Mucosa of rectum (tissue), 2 donors: Measurements from ENCODE around the gene TMEM26.
"Not testable (repeated sequence)": the region's sequence is repeated elsewhere in the genome, so short reads cannot be mapped to it uniquely, and the experiment has no call there.

Source experiments
- H3K27ac ChIP-seq, 2 donors: one replicate each; pipeline ENCODE4 v1.7.0; 2013; ENCODE audit warnings: inconsistent platforms in 2 of 2, low read depth in 2 of 2, low read length in 2 of 2
- H3K27me3 ChIP-seq, 2 donors: one replicate each; pipeline ENCODE4 v1.7.0; 2013; ENCODE audit warnings: low read length in 2 of 2; ENCODE audit not compliant: control insufficient read depth in 2 of 2, insufficient read depth in 2 of 2
- H3K36me3 ChIP-seq, 2 donors: one replicate each; pipeline ENCODE4 v1.7.0; 2013; ENCODE audit warnings: low read length in 2 of 2; ENCODE audit not compliant: control insufficient read depth in 2 of 2, insufficient read depth in 2 of 2
- H3K4me1 ChIP-seq, 2 donors: one replicate each; pipeline ENCODE4 v1.7.0; 2013; ENCODE audit warnings: low read length in 2 of 2, mild to moderate bottlenecking in 1 of 2; ENCODE audit not compliant: control insufficient read depth in 2 of 2, insufficient read depth in 2 of 2
- H3K4me3 ChIP-seq, 2 donors: one replicate each; pipeline ENCODE4 v1.7.0; 2013; ENCODE audit warnings: low read length in 2 of 2
- H3K9ac ChIP-seq, 2 donors: one replicate each; pipeline ENCODE4 v1.7.0; 2013; ENCODE audit warnings: low read length in 2 of 2, low read depth in 1 of 2, mild to moderate bottlenecking in 1 of 2
- H3K9me3 ChIP-seq, 2 donors: one replicate each; pipeline ENCODE4 v1.7.0; 2013; ENCODE audit warnings: low read length in 2 of 2; ENCODE audit not compliant: control insufficient read depth in 2 of 2
- donor health status: healthy.
- donor health status: Normal muscosa, but diverticular disease.

The TMEM26 gene

DNA sequence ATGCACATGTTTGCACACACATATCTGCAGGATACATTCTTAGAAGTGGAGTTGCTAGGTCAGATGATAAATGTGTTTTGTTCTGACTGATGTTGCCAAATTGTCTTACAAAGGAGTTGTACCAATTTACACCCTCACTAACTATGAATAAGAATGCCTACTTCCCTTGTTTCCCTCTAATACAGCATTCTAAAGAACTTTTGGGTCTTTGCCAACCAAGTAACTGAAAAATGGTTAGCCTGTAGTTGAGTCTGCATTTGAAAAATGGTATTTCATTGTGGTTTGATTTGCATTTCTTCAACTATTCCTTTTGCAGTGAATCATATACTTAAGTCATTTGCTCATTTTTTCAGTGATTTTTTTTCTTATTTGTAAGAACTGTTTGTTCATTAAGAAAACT, 48.4 kb downstream of the TMEM26 start:
- Histone ChIP-seq H3K27me3 (no peaks in the 10 kb centered on the region), H3K4me1 (no peaks in the 10 kb centered on the region), H3K9me3 (no peaks in the 10 kb centered on the region), H3K36me3 (no peaks in the 10 kb centered on the region), H3K27ac (no peak overlapping the region), H3K4me3 (no peak overlapping the region), H3K9ac (no peak overlapping the region)

DNA sequence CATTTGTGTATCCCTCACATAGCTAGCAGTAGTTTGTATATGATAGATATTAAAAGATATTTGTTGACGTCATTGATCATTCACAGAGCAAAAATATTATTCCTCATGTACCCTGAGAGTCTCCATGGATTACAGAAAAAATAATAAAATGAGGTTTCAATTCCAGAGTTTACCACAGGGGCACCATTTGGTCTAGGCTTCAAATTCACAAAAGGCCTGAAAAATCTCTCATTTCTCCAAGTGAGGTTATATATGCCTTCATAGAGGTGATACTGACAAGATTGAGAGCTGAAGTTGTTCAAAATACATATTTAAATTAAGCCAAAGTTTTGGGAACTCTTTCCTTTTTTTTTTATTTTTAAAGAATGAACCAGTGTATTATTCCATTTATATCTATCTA, 52.7 kb downstream of the TMEM26 start:
- no peaks in the 10 kb centered on the region for H3K4me1 ChIP-seq
- no peak overlapping the region for H3K9ac ChIP-seq
- no peak overlapping the region for H3K4me3 ChIP-seq

DNA sequence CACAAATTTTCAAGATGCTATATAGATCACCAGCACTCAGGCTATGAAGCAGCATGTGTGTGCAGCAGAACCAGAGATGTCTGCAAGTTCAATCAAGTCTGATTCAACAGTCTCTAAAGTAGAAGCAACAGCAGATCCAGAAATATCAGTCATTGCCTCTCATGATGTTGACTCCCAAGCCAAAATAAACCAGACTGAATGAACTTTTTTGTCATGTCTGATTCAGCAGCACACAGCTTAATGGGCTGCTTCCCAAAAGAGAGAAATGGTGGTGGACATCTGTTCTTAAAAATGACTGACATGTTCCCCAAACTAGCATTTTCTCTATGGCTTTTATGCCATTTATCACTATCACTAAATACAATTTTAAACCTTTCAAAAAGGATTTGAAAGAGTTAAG, 53.8 kb downstream of the TMEM26 start:
- Histone ChIP-seq H3K4me1 (no peaks in the 10 kb centered on the region), H3K9me3 (no peaks in the 10 kb centered on the region), H3K4me3 (no peak overlapping the region), H3K27me3 (no peaks in the 10 kb centered on the region), H3K9ac (no peak overlapping the region), H3K36me3 (no peaks in the 10 kb centered on the region), H3K27ac (no peak overlapping the region)

More for the DNA sequence above, 52.7 kb downstream of the TMEM26 start:
- no peaks in the 10 kb centered on the region for H3K36me3 ChIP-seq
- no peak overlapping the region for H3K27ac ChIP-seq
- no peaks in the 10 kb centered on the region for H3K9me3 ChIP-seq
- H3K27me3 ChIP-seq: no peaks in the 10 kb centered on the region

DNA sequence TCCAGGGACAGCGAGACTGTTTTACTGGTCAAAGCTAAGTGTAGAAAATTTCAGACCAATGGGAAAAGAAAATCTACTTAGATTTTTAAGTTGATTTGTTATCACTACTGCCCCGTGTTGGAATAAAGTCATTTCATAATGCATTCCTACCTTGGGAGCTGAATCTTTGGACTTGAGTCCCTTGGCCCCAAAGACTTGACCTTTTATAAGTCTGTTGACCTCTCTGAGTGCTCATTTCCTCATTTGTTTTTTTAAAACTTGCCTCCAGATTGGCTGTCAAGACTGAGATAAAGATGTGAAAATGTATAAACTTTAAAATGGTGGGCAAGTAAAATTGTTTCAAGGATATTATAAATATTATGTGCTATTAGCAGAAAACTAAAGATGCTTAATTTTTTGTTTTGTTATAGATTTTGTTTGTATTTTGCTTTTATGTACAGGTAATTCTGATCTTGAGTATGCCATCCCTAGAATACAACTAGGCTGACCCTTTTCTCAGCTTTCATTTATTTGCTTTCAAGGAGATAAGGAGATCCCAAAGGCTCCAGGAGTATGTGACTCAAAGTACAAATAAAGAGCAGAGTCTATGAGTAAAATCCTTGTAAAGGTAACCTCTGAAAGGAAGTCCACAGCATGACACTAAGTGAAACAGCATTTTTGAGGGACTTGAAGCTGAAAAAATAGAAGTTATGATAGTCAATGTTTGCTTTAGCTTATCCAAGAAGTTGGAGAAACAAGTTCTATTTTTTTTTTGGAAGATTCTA, 54.6 kb downstream of the TMEM26 start:
- H3K9ac ChIP-seq: no peak overlapping the region
- H3K27me3 ChIP-seq: no peaks in the 10 kb centered on the region
- H3K4me3 ChIP-seq: no peak overlapping the region
- H3K27ac ChIP-seq: peak overlapping the region in 1 of 2 donors; percentile 29
- H3K36me3 ChIP-seq: no peaks in the 10 kb centered on the region
- H3K4me1 ChIP-seq: no peaks in the 10 kb centered on the region
- no peaks in the 10 kb centered on the region for H3K9me3 ChIP-seq

DNA sequence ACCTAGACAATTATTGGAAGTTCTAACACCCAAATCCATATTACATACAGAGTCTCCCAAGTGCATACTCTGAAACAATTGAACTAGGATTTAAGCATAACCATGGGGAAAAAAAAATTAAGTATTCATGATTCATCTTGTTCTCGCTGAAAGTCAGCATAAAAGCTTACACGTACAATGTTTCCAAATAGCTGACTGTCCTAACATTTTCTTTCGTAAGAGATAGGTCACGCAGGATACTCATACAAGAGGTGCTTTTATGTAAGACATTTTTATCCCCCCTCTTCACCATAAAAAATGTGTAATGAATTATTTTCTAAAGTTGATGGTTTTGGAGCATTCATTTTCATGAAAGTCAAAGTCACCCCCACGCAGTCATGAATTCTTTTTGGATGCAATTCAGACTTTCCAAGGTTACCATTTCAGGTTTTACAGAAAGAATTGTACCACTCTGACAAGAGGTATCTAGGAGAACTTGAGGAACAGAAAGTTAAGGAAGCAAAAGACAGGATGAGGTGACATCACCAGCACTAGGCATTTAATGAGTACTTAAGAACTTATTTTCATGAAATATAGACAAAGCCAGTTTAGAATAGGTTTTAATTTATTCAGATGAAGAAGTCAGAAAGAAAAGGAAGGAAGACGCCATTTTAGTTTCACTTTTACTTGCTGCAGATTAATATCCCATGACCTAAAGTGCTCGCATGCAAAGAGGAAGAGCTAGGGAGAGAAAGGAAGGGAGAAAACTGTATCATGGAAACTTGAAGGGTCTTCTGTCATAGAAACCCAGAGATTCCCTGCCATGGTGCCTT, 55.8 kb downstream of the TMEM26 start:
- Histone ChIP-seq H3K4me1 (no peaks in the 10 kb centered on the region), H3K27ac (peak overlapping the region; percentile 29 to 38), H3K4me3 (peak overlapping the region; percentile 51 to 56), H3K36me3 (no peaks in the 10 kb centered on the region), H3K9me3 (no peaks in the 10 kb centered on the region), H3K9ac (no peak overlapping the region), H3K27me3 (no peaks in the 10 kb centered on the region)

DNA sequence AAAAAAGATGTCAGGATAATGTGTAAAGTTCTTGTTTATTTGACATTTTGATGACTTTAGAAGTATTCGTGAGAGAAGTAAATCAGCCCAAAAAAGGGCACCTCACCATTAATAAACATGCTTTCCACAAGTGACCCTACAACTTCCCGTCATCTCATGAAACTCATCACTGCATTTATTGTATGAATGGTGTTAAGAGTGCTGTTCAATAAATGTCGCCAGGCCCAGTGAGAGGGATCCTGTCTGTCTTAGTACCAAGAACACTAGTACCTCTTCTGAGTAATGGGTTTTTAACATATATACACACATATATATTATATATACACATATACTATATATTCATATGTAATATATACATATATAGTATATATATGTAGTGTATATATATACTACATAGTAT, 61.9 kb downstream of the TMEM26 start:
- Histone ChIP-seq H3K27me3 (no peaks in the 10 kb centered on the region), H3K4me3 (no peak overlapping the region), H3K36me3 (no peaks in the 10 kb centered on the region), H3K9ac (no peak overlapping the region), H3K9me3 (no peaks in the 10 kb centered on the region), H3K27ac (no peak overlapping the region), H3K4me1 (no peaks in the 10 kb centered on the region)

DNA sequence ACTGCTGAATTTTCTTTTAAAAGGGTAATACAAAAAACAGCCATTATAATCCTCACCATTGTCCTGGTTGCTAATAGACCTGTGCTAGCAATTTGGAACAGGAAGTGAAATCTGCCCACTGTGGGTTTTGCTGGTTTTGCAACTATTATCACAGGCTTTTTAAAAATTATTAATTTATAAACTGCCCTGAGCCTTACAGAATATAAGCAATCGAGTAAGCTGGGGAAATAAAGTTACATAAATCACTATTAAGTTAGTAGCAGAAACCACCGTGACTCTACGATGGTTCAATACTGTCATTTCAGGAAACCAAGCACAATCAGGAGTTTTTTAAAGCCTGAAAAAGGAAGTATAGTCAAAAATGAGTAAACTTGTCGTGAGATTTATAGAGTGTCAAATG, 62.3 kb downstream of the TMEM26 start:
- no peaks in the 10 kb centered on the region for H3K4me1 ChIP-seq
- no peak overlapping the region for H3K9ac ChIP-seq
- H3K9me3 ChIP-seq: no peaks in the 10 kb centered on the region
- H3K36me3 ChIP-seq: no peaks in the 10 kb centered on the region
- H3K27me3 ChIP-seq: no peaks in the 10 kb centered on the region
- H3K4me3 ChIP-seq: no peak overlapping the region
- no peak overlapping the region for H3K27ac ChIP-seq

DNA sequence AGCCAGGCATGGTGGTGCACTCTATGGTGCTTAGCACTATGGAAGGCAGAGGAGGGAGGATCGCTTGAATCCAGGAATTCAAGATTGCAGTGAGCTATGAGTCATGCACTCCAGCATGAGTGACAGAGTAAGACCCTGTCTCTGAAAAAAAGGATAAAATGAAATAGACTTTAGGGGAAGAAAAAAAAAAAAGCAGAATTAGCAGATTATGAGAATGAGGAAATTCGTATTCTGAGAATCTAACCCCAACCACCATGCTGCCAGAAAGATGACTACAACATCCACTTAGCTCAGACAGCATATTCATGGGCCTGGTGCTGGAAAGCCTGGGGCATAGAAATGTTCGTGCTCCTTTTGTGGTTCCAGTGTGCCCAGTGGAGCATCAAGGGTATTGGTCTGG, 63.3 kb downstream of the TMEM26 start:
- H3K36me3 ChIP-seq: no peaks in the 10 kb centered on the region
- no peak overlapping the region for H3K9ac ChIP-seq
- H3K27me3 ChIP-seq: no peaks in the 10 kb centered on the region
- H3K4me1 ChIP-seq: no peaks in the 10 kb centered on the region
- no peak overlapping the region for H3K4me3 ChIP-seq
- H3K27ac ChIP-seq: no peak overlapping the region
- no peaks in the 10 kb centered on the region for H3K9me3 ChIP-seq

DNA sequence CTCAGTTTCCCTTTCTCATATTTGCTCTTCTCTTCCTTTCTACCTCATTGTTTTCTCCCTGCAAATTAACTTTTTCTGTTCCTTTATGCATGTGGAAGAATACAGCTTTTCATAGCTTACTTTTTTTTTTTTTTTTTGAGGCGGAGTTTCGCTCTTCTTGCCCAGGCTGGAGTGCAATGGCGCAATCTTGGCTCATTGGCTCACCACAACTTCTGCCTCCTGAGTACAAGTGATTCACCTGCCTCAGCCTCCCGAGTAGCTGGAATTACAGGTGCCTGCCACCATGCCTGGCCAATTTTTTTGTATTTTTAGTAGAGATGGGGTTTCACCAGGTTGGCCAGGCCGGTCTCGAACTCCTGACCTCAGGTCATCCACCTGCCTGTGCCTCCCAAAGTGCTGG, 64.2 kb downstream of the TMEM26 start:
- H3K9ac ChIP-seq, H3K36me3 ChIP-seq, H3K4me3 ChIP-seq, H3K9me3 ChIP-seq, H3K27me3 ChIP-seq, H3K4me1 ChIP-seq, H3K27ac ChIP-seq: not testable (repeated sequence)

DNA sequence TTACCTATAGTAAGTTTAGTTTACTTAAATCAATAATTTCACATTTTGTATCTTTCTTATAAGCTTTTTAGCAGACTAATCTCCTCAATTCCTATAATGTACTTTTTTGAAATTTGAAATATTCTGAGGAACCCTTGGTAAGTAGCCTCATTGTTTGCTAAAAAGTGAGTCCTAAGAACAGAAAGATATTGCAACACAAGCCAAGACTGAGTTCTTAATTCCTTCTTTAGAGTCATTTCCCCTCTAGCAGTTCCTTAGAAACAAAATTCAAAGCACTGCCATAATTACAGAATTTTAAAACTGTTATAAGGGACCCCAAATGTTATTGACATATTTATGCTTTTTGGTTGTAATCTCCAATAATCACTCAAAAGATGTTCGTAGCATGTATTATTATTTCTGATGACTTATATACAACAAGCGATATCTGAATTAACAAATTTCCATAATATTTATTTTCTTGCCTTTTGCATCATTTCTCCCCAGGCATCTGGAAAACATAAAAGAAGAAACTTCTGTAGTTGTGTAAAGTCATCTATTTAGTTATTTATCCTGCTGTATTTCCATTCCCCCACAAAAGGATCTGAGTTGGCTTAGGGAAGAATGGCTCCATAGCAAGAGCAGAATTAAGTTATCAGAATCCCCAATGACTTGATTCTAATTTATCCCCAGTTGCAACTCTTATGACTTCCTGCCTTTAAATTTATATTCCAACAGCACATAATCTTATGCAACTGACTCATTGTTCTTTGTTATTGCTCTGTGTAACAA, 67.8 kb downstream of the TMEM26 start:
- Histone ChIP-seq H3K4me1 (no peaks in the 10 kb centered on the region), H3K9ac (no peak overlapping the region), H3K27me3 (no peaks in the 10 kb centered on the region), H3K27ac (no peak overlapping the region), H3K4me3 (no peak overlapping the region), H3K36me3 (no peaks in the 10 kb centered on the region), H3K9me3 (no peaks in the 10 kb centered on the region)
